Activated CD4-positive, CD25-positive, alpha-beta regulatory T cell (primary cell): Measurements from ENCODE around the gene IZUMO4.
"Not testable (repeated sequence)": the region's sequence is repeated elsewhere in the genome, so short reads cannot be mapped to it uniquely, and the experiment has no call there.

Source experiments
- DNase-seq, 4 experiments: peaks; one replicate each; lab custom pipeline; 2025; lab: John Stamatoyannopoulos, UW

IZUMO4 gene

DNA sequence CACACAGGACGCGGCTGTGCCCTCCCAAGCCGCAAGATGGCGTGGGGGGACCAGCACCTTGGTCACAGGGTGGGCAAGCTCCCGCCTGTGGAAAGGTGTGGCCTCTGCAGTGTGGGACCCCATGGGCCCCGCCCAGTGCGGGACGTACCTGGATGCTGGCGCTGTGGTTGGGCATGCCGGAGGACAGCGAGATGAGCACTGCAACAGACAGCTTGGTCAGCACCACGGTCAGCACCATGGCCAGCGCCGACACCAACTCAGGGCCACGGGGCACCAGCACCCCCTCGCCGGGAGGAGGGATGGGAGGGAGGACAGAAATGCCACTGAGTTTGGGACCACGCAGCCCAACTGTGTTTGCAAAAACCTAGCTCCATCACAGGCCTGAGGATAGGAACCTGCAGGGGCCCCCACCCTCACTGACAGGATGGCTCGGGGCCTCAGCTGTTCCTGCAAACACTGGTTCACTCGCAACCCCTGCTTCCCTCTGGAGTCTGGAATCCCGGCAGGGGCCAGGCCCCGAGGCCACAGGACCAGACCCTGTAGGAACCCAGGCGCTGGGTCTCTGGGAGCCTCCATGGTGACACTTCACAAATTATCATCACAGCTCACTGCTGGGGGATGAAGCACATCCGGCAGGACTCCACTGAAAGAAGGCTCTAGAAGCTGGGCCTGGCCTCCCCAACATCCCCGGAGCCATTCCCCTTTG is 27.1 kb downstream of the IZUMO4 start:
- no peak for DNase-seq

DNA sequence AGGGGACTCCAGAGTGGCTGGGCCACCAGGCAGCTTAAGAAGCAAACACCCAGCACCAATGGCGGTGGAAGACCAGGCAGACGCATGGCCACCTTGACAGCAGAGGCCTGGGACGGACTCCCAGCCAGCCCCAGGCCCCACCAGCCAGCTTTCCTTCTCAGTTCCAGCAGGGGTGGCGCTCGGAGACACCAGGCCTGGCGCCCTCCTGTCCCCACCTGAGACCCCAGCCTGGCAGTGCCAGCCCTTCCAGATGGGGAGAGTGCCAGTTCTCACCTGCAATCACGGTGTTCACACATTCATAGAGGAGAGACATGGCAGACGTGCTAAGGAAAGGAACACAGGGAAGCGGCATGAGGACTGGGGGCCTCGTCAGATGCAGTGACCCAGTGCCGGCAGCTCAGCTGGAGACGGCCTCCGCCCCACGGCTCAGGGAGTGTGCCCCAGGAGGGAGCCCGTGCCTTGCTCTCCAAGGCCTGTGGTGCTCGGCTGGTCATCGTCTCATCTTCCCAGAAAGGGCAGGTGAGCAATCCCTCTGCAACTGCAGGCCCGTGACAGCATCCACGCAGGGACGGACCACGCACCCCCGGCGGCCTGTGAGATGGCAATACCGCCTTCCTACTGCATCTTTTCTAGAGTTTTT is 30.3 kb downstream of the IZUMO4 start:
- DNase-seq = no peak

DNA sequence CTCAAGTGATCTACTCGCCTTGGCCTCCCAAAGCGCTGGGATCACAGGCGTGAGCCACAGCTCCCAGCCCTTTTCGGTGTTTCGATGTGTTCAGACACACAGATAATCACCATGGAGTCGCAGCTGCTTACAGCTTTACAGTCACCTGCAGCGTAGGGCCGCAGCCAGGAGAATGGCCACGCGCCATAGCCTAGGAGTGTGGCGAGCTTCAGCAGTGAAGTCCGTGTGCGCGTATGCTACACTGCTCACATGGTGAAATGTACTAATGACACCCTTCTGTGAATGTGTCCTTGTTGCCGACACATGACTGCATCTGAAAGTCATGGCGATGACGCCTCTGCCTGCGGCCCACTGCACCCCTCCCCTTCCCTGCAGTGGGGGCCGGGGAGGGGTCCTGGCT is 31.0 kb downstream of the IZUMO4 start:
- DNase-seq = no peak

DNA sequence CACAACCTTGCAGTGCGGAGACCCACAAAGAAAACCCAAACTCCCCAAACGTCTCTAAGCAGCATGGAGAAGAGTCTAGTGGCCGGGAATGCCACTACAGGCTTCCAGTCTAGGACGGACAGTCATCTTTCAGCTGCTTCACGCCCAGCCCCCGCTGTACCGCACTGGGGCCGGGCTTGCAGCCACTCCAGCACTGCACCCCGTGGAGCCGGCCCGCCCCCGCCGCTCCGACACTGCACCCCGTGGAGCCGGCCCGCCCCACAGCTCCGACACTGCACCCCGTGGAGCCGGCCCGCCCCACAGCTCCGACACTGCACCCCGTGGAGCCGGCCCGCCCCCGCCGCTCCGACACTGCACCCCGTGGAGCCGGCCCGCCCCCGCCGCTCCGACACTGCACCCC is 31.5 kb downstream of the IZUMO4 start:
- DNase-seq = not testable (repeated sequence)

DNA sequence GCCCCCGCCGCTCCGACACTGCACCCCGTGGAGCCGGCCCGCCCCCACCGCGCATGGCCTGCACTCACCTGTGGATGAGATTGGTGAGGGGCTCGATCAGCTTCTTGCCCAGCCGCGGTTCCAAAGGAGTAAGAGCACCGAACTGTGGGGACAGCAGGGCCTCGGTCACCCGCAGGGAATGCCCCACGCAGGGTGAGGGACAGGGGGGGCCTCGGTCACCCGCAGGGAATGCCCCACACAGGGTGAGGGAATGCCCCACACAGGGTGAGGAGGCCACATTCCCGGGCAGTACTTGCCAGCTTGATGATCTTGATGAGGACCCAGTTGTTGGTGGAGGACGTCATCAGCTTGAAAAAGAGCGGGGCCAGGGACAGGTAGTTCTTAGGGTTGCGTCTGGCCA is 32.3 kb downstream of the IZUMO4 start:
- no peak for DNase-seq

DNA sequence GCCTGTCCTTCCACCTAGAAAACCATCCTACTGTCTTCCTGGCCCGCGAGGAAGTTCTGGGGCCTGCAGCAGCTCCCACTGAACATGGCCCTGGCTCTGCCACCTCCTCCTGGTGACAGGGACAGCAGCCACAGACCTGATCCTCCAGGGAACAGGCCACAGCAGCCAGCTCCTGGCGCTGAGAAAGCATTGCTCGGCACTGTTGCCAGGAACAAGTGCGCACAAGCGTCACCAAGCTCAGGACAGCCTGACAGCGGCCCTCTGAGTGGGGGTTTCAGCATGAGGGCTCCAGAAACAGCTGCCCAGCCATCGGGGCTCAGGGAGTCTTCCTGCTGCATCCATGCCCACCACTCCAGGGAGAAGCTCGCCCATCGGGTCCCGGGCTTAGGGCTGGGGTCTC is 32.8 kb downstream of the IZUMO4 start:
- DNase-seq = no peak

DNA sequence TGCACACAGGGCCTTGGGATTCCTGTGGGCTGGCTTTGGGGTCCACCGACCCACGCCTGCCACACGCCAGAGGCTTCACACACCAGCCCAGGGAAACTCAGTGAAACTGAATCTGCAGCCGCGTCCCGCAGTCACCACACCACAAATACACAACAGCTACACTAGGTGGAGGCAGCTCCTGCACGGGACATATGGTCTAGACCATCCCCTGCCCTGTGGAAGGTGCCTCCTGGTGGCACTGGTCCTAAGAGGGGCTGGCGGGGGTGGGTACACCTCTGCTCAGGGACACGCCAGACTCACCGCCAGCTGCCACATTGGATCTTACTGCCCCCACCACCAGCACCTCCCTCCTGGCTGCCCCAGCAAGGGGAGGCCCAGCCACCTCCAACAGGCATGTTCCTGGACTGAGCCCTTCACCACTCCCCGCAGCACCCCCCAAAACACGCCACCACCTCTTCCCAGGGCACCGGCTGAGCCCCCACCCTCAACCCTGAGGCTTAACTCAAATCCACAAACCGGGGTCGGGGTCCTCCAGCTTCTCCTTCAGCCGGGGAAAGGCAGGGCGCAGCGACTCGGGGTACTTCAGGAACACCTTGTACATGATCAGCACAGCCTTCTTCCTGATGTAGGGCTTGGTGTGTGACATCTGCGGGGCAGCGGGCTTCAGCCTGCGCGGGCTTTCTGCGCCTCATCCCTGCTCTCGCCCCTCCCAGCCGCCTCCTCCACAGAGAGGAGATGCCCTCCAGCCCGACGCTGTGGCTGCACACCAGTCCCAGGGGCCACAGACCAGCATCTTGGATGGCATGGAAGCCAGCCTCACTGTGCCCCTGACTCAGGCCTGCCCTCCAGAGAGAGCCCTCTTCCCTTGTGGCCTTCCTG is 33.4 kb downstream of the IZUMO4 start:
- DNase-seq = no peak

DNA sequence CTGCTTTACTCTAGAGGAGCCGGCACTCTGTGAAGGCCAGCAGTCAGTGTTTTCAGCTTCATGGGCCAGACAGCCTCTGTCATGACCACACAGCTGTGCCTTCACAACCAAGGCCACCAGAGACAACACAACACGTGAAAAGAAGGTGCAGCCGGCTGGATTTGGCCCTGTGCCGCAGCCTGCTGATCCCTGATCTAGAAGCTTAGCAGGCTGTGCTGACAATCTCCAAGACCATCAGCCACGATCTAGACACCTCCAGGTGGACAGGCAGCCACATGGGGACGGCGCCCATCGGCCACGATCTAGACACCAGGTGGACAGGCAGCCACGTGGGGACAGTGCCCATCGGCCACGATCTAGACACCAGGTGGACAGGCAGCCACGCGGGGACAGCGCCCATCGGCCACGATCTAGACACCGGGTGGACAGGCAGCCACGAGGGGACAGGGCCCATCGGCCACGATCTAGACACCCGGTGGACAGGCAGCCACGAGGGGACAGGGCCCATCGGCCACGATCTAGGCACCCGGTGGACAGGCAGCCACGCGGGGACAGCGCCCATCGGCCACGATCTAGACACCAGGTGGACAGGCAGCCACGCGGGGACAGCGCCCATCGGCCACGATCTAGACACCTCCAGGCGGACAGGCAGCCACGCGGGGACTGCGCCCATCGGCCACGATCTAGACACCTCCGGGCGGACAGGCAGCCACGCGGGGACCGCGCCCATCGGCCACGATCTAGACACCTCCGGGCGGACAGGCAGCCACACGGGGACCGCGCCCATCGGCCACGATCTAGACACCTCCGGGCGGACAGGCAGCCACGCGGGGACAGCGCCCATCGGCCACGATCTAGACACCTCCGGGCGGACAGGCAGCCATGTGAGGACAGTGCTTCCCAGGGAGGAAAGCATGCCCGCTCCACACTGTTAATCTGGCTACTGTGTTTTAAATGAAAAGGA is 34.6 kb downstream of the IZUMO4 start:
- not testable (repeated sequence) for DNase-seq

DNA sequence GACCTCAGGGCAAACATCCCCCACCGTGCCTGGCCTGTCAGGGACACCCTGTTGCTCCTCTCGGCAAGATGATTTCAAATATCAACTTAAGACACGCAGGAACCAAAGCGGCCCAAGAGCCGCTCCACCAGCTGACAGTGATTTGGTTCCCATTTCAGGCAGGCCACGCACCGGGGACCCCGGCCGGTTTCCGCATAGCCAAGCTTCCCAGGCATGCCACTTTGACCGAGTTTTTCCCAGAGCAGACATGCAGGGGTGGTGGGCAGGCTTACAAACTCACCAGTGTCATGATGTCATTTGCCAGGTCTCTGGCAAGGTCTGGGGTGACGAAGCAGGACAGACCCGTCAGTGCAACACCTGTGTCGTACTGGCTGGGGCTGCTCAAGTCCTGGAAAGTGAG is 35.5 kb downstream of the IZUMO4 start:
- no peak for DNase-seq

DNA sequence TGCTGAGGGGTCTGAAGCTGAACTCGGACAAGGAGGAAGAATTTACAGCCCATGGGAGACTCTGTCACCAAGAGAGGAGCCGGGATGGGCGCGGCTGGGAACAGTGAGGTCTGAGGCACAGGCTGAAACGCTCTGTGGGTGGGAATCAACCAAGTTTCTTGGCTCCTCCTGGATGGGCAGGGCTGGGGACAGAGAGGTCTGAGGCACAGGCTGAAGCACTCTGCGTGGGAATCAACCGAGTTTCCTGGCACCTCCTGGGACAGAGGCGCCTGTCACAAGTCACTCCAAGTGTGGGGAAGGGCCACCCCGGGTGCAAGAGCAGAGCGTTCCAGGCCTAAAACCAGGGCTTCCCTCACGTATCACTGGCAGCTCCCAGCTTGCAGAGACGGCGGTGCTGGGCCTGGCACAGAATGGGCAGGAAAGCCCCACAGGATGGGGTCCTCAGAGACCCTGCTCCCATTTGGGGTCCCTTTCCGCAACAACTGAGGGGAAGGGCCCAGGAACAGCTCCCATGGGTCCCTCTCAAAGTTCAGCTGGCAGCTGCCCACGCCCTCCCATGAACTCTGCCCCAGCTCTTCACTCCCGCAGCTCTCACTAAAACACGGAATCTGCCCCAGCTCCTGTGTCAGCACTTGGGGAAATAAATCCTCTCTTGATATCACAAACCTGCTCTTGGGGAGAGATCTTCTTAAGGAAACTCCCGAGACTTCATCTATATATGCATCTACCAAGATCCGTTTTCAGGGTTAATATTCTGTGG is 36.2 kb downstream of the IZUMO4 start:
- no peak for DNase-seq

DNA sequence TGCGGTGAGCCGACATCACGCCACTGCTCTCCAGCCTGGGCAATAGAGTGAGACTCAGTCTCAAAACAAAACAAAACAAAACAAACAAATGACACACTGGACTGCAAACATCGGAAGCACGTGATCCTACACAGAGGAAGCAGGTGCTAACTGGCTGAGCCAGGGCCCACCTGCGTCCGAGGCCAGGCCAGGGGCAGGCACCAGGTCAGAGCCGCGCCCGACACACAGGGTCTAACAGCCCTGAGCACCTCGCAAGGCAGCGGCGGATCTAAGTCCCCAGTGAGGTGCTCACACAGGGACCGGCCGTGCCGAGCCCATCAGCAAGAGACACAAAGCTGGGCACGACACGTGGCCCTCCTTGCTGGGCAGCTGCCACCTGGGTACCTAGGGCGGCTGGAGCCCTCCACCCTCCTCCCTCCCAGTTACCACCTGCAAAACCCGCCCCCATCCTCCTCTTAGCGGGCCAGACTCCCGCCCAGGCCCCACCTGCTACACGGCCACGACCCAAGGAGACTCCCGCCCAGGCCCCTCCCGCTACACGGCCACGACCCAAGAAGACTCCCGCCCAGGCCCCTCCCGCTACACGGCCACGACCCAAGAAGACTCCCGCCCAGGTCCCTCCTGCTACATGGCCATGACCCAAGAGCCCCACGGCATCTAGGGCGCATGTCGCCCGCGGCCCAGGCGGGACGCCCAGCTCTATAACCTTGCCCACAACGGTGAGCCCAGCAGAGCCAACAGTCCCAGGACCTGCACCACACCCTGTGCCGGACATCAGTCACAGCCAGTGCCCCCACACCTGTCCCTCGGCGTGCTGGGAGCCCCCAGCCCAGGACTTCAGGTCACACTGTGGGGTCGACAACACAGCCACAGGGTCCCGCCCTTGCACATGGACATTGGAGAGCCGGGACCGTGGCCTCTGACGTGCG is 39.0 kb downstream of the IZUMO4 start:
- DNase-seq = no peak

DNA sequence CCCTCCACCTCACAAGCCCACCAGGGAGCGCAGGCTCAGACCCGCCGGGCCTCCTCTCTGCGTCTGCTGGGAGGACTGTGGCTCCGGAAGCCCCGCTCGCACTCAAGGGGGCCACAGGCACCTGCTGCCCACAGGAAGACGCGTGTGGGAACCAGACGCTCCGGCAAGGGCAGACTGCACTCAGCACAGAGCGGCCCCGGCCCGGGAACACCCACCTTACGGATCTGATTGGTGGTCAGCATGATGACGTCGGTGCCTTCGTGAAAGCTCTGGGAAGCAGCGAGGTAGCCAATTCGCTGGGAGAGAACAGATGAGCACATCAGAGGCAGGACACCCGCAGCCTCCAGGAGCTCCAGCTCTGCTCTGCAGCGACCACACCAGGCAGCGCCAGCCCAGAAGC is 40.1 kb downstream of the IZUMO4 start:
- DNase-seq = no peak

DNA sequence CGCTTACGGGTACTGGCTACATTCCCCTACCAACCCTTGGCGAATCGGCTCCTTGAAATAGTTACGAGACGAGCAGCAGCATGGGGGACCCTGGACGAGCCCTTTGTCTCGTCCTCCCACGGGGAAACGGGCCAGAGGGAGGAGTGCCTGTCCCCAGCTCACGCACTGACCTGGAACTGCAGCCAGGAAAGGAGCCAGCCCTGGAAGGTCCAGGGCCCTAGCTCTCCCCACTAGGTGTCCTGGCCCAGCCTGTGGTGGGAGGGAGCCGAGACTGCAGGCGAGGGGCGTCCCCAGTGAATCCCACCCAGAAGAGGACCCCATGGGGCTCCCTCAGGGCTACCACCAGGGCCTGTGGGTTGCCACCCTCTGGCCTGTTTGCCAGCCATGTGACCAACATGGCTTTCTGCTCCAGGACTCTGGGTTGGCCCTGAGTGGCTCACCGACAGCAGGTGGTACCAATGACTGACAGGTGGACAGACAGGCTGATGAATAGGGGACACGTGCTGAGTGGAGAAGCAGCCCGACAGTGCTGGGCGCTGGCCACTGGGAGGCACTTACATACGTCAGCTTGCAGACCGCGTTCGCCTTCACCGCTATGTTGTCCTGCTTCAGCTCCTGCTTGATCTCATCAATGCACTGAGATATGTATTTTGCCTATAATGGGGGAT is 41.5 kb downstream of the IZUMO4 start:
- no peak for DNase-seq

DNA sequence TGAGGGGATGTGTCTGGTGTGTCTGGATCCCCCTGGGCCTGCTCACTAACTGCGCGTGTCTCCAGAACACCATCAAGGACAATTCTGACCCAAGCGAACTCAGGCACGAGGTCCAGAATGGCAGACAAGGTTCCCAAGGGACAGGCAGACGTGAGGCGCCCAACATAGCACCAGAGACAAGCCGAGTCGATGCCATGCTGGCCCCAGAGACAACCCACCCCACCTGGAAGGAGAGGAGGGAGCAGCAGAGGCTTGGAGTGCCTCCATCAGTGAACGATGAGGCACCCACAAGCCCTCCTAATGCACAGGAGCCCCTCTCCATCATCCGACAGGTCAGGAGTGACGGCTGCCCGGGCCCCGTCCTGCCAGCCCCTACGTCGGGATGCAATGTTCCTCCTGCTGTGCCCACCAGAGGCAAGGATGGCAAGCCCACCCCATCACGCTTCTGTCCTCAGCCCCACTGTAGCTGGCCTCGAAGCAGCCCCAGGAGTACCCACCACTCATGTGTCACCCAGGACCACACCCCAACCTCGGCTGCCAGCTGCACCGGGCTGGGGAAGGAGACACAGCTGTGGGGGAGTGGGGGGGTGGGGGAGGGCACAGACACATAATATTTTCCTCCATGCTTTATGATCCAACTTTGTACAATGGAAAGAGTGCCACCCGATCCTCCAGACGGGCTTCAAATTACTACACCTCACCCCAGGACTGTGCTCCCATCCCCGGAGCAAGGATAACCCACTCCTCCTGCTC is 42.8 kb downstream of the IZUMO4 start:
- DNase-seq = no peak

DNA sequence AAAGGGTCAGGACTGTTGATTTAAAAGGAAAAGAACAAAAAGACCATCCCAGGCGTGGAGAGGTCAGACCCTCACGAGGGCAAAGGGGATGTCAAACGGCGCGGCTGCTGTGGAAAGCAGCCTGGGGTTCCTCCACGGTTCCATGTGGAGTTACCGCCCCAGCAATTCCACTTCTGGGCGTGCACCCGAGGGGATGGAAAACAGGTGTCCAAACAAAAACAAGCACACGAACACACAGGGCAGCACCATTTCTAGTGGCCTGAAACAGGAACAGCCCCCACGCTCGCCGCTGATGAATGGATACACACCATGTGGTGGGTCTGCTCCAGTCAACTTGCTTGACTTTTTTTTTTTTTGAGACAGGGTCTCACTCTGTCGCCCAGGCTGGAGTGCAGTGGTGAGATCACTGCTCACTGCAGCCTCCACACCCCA is 43.4 kb downstream of the IZUMO4 start:
- DNase-seq = no peak

DNA sequence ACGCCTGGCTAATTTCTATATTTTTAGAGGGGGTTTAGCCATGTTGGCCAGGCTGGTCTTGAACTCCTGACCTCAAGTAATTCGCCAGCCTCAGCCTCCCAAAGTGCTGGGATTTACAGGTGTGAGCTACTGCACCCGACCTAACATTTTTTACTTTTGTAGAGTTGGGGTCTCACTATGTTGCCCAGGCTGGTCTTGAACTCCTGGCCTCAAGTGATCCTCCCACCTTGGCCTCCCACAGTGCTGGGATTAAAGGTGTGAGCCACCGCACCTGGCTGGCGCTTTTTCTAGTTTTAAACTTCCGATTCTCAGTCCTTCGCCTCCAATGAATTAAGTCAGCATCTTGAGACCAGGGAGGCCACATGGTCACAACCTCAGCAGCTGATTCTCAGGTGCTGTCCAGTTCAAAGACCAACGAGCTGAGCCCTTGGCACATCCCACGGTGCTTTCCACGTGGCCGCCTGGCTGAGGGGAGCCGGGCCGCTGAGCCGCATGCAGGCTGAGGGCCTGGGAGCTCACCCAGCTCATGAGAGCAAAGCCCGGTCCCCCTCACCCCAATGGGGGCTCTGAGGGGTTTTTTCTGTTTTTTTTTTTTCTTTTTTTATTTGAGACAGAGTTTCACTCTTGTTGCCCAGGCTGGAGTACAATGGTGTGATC is 45.6 kb downstream of the IZUMO4 start:
- no peak for DNase-seq

DNA sequence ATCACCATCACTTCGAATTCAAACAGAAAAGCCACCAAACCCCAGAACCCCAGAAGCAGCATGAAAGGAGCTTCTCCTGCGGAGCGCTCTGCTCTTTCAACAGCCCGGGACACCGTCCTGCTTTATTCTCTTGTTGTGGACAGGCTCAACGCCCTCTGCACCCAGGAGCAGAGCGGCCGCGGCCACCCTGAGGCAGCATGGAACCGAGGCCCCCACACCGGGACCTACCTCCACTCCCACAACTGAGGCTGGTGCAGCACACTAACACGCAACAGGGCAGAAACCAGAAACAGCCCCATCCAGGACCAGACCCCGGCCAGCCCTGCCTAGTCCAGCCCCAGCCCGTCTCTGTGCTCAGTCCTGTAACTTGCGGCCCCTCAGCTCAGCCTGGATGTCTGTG is 47.5 kb downstream of the IZUMO4 start:
- no peak for DNase-seq

DNA sequence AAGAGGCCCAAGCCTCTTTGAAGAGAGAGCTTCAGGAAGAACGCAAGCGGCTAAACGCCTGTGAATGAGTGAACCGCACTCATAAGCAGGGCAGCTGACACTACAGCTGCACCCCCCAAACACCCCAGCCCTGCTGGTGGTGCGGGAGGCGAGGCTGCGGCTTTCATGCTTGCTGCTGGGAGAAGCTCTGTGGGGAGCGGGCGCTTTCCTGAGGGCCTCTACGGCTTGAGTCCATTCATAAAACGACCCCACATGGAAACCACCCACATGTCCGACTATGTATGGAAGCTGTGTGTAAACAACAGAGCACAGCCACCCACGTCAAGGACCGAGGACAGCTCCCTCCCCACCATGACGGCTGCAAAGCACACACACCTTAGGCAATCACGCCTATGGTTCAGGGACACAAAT is 49.1 kb downstream of the IZUMO4 start:
- DNase-seq = no peak
